ENCODE results near the gene TMEM214. TPM values are rescaled to one million over a fixed set of nuclear protein-coding genes. Genes with fewer than 3 reads are reported as not detected.

Gene TMEM214
- total and polyA plus RNA-seq, 2 of the 8 experiments (the other 6 are each of a cell fraction or from before 2014, with no cell fraction given) = 49.7 to 71.0 TPM

DNA sequence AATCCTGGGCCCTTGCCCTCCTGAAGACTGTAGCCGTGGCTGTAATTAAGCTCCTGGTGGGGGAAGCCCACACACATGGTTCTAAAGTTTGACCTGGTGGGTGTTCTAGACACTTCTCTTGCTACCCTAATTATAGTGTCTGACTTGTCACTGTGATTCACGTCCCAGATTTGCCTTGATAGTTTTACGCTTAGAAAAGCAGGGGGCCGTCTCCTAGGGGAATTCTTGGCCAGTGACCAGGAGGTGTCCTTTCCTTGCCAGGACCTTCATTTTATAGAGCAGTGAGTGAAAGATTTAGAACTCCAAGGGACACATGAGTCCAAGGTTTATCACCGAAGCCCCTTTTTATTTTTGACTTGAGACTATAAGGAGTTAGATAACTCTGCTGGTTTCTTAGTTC lies 9.0 kb downstream of the TMEM214 start:
- Histone ChIP-seq H4K8ac (ENCODE audit: extremely low read depth, insufficient read depth, low read length) (no peak overlapping the region), H2BK5ac (ENCODE audit: low read depth, low read length) (no peak overlapping the region), H3K4me1 (replicated peaks in 1 of 4; ENCODE audit: control insufficient read depth in 3 of 4, insufficient read depth in 4 of 4, low read length in 3 of 4) (no peaks in the 10 kb centered on the region), H4K5ac (ENCODE audit: insufficient read length, low read depth, low read length) (no peak overlapping the region), H3K23me2 (ENCODE audit: low read depth, low read length) (no peaks in the 10 kb centered on the region), H2BK120ac (replicated peaks; ENCODE audit: low read depth, low read length) (no peak overlapping the region), H3K18ac (ENCODE audit: extremely low read depth, low read length) (no peak overlapping the region), H3K9me3 (ENCODE audit: insufficient read depth in 2 of 2, low read depth in 1 of 2, low read length in 1 of 2) (no peaks in the 10 kb centered on the region), H3K27me3 (replicated peaks in 1 of 4; ENCODE audit: control insufficient read depth in 3 of 4, extremely low read depth in 1 of 4, insufficient read depth in 3 of 4, low read length in 3 of 4) (no peaks in the 10 kb centered on the region), H3K14ac (ENCODE audit: insufficient read length) (no peak overlapping the region), H3K79me2 (ENCODE audit: control insufficient read depth in 1 of 2, insufficient read depth in 2 of 2, low read length in 2 of 2) (no peaks in the 10 kb centered on the region), H3K27ac (ENCODE audit: low read depth, low read length) (no peak overlapping the region), H2BK20ac (ENCODE audit: low read length) (no peak overlapping the region), H2BK15ac (ENCODE audit: low read length) (no peak overlapping the region), H2AFZ (ENCODE audit: low read length) (no peak overlapping the region), H3K4ac (replicated peaks; ENCODE audit: insufficient read length, low read depth, low read length) (no peak overlapping the region), H4K20me1 (replicated peaks in 1 of 2; ENCODE audit: control insufficient read depth in 1 of 2, insufficient read depth in 2 of 2, low read length in 2 of 2) (peaks cover 0 to 4% of the 10 kb centered on the region in 2 experiments), H3K4me2 (ENCODE audit: insufficient read depth in 1 of 2, low read depth in 2 of 2, low read length in 2 of 2) (no peak overlapping the region), H3K9ac (replicated peaks in 1 of 4; ENCODE audit: extremely low read depth in 1 of 4, low read depth in 3 of 4, low read length in 3 of 4) (no peak overlapping the region), H4K91ac (replicated peaks; ENCODE audit: insufficient read length, low read length) (no peak overlapping the region), H3K36me3 (ENCODE audit: control insufficient read depth in 2 of 4, insufficient read depth in 4 of 4, low read length in 3 of 4) (peaks cover 15 to 36% (median 29%) of the 10 kb centered on the region in 4 experiments; a peak in 7 of 8 replicates), H3K56ac (replicated peaks; ENCODE audit: insufficient read length, low read depth, low read length) (no peak overlapping the region), H2AK5ac (ENCODE audit: low read depth, low read length) (no peak overlapping the region), H3K79me1 (ENCODE audit: low read depth, low read length) (no peaks in the 10 kb centered on the region), H2BK12ac (ENCODE audit: low read depth, low read length) (no peak overlapping the region), H3K23ac (ENCODE audit: insufficient read length) (no peak overlapping the region), H3K4me3 (ENCODE audit: extremely low read depth in 1 of 4, insufficient read depth in 2 of 4, low read depth in 3 of 4, low read length in 4 of 4) (no peak overlapping the region)
- DNase-seq (ENCODE audit: low read depth in 1 of 2, low spot score in 2 of 2) (no peak), FAIRE-seq (no peak)
- ChIA-PET CTCF (ENCODE audit: partially characterized antibody) (interaction anchor here (1.3 to 7.3 kb wide), 2 partner anchors 17 to 195 kb away, joined by 3 to 41 read pairs; no protein-coding TSS in a partner anchor), POLR2A (ENCODE audit: partially characterized antibody) (interaction anchor here (1.6 to 6.0 kb wide), 3 partner anchors 9 to 20 kb away, joined by 3 to 42 read pairs (median 5); partner anchors contain the start of gene AGBL5)
- 84% methylated on average over 5 of the region's 5 CpGs; no CpG with 5 or more reads in 1 of the 2 experiments for WGBS, 2 experiments (ENCODE audit: extremely low coverage in 1 of 2, insufficient coverage in 1 of 2, insufficient read length in 1 of 2, insufficient replicate concordance in 2 of 2, low coverage in 1 of 2, low lambda C conversion rate in 2 of 2, missing lambda C conversion rate in 1 of 2)
- TF ChIP-seq ASH2L (IDR thresholded peaks at IDR 0.05; ENCODE audit: low read length) (no peak), SP2 (IDR thresholded peaks at IDR 0.05; ENCODE audit: low read length) (no peak), SAP30 (IDR thresholded peaks at IDR 0.05; ENCODE audit: insufficient read depth, insufficient replicate concordance, low read length) (no peak), SIRT6 (IDR thresholded peaks at IDR 0.05; ENCODE audit: low read length) (no peak), PHF8 (conservative IDR thresholded peaks at IDR 0.05; ENCODE audit: low read depth, low read length) (no peak), YY1 (IDR thresholded peaks at IDR 0.05; ENCODE audit: low read depth, low read length) (no peak), CHD1 (IDR thresholded peaks at IDR 0.05; ENCODE audit: low read depth, low read length) (no peak), CBX8 (IDR thresholded peaks at IDR 0.05; ENCODE audit: borderline replicate concordance, low read depth, low read length) (no peak), CEBPB (IDR thresholded peaks at IDR 0.05; ENCODE audit: low read depth, low read length) (no peak), RFX5 (IDR thresholded peaks at IDR 0.05; ENCODE audit: borderline replicate concordance, low read depth, low read length) (no peak), NRF1 (IDR thresholded peaks at IDR 0.05; ENCODE audit: low read depth, low read length) (no peak), TAF7 (optimal IDR thresholded peaks at IDR 0.05; ENCODE audit: borderline replicate concordance, low read depth, low read length) (no peak), RBBP5 (IDR thresholded peaks at IDR 0.05; ENCODE audit: borderline replicate concordance, low read depth, low read length) (no peak), CHD2 (IDR thresholded peaks at IDR 0.05; ENCODE audit: low read length) (no peak), KDM5A (IDR thresholded peaks at IDR 0.05; ENCODE audit: low read length) (no peak)

All from H1 (cell line).